H9 (cell line): ENCODE results near the gene PRKACA. TPM values are rescaled to one million over a fixed set of nuclear protein-coding genes. Genes with fewer than 3 reads are reported as not detected.

Experiments
- DNase-seq: peaks from one replicate; pipeline ENCODE4 v3.0.0-alpha.2; 2017
- H2AFZ ChIP-seq: one replicate; pipeline ENCODE4 v1.6.1; 2013; ENCODE audit warnings: mild to moderate bottlenecking, low read length, control low read depth, moderate library complexity
- H2AK5ac ChIP-seq: 2 replicates; pipeline ENCODE4 v1.6.1; 2013; ENCODE audit warnings: low read length, control low read depth, mixed read lengths; ENCODE audit not compliant: insufficient read length
- H2BK120ac ChIP-seq: one replicate; pipeline ENCODE4 v1.6.1; 2013; ENCODE audit warnings: low read depth, mild to moderate bottlenecking, low read length, control low read depth, inconsistent platforms; ENCODE audit not compliant: poor library complexity, severe bottlenecking
- H2BK12ac ChIP-seq: 2 replicates; pipeline ENCODE4 v1.6.1; 2013; ENCODE audit warnings: low read length, control low read depth, mixed read lengths, low read depth; ENCODE audit not compliant: insufficient read length
- H2BK15ac ChIP-seq: 2 replicates; pipeline ENCODE4 v1.6.1; 2013; ENCODE audit warnings: low read depth, low read length, control low read depth
- H2BK20ac ChIP-seq: one replicate; pipeline ENCODE4 v1.6.1; 2013; ENCODE audit warnings: low read depth, mild to moderate bottlenecking, low read length, control low read depth, inconsistent platforms; ENCODE audit not compliant: poor library complexity, severe bottlenecking
- H2BK5ac ChIP-seq: 2 replicates; pipeline ENCODE4 v1.6.1; 2013; ENCODE audit warnings: low read length, control low read depth, mixed read lengths; ENCODE audit not compliant: insufficient read length
- H3K14ac ChIP-seq: 2 replicates; pipeline ENCODE4 v1.6.1; 2013; ENCODE audit warnings: low read length, control low read depth; ENCODE audit not compliant: insufficient read depth
- H3K18ac ChIP-seq: 2 replicates; pipeline ENCODE4 v1.6.1; 2013; ENCODE audit warnings: low read depth, mild to moderate bottlenecking, mixed read lengths, low read length, control low read depth; ENCODE audit not compliant: insufficient read length
- H3K23ac ChIP-seq: 2 replicates; pipeline ENCODE4 v1.6.1; 2013; ENCODE audit warnings: low read length, control low read depth, mixed read lengths, low read depth; ENCODE audit not compliant: insufficient read length
- H3K23me2 ChIP-seq: 2 replicates; pipeline ENCODE4 v1.6.1; 2013; ENCODE audit warnings: low read depth, mild to moderate bottlenecking, mixed read lengths, low read length, control low read depth; ENCODE audit not compliant: insufficient read length, poor library complexity, severe bottlenecking
- H3K27ac ChIP-seq: 2 replicates; pipeline ENCODE4 v1.5.1; 2013; ENCODE audit warnings: low read length, control low read depth, mixed read lengths, low read depth; ENCODE audit not compliant: insufficient read length
- H3K27me3 ChIP-seq: 2 replicates; pipeline ENCODE4 v1.6.1; 2013; ENCODE audit warnings: low read length, control low read depth, inconsistent platforms; ENCODE audit not compliant: insufficient read depth
- H3K4ac ChIP-seq: 2 replicates; pipeline ENCODE4 v1.6.1; 2013; ENCODE audit warnings: low read depth, mild to moderate bottlenecking, control low read depth, inconsistent platforms, low read length, moderate library complexity
- H3K4me1 ChIP-seq: 2 replicates; pipeline ENCODE4 v1.6.1; 2013; ENCODE audit warnings: low read length, control low read depth, inconsistent platforms; ENCODE audit not compliant: insufficient read depth
- H3K4me2 ChIP-seq: 2 replicates; pipeline ENCODE4 v1.6.1; 2013; ENCODE audit warnings: low read length, control low read depth, mixed read lengths; ENCODE audit not compliant: insufficient read length, insufficient read depth
- H3K56ac ChIP-seq: 2 replicates; pipeline ENCODE4 v1.6.1; 2013; ENCODE audit warnings: low read depth, mild to moderate bottlenecking, mixed read lengths, low read length, control low read depth; ENCODE audit not compliant: insufficient read length
- H3K79me1 ChIP-seq: 2 replicates; pipeline ENCODE4 v1.6.1; 2013; ENCODE audit warnings: low read depth, mild to moderate bottlenecking, moderate library complexity, low read length, control low read depth, inconsistent platforms; ENCODE audit not compliant: insufficient read depth, poor library complexity, severe bottlenecking
- H3K79me2 ChIP-seq: 2 replicates; pipeline ENCODE4 v1.6.1; 2013; ENCODE audit warnings: low read length, control low read depth, inconsistent platforms; ENCODE audit not compliant: insufficient read depth
- H3K9ac ChIP-seq: 2 replicates; pipeline ENCODE4 v1.6.1; 2013; ENCODE audit warnings: low read length, control low read depth, mixed read lengths; ENCODE audit not compliant: insufficient read length; ENCODE audit errors: extremely low read depth
- H3K9me3 ChIP-seq: one replicate; pipeline ENCODE4 v1.6.1; 2013; ENCODE audit warnings: low read depth, low read length, inconsistent platforms; ENCODE audit not compliant: control insufficient read depth
- H3T11ph ChIP-seq: one replicate; pipeline ENCODE4 v1.6.1; 2013; ENCODE audit warnings: mild to moderate bottlenecking, low read length, control low read depth, inconsistent platforms
- H4K20me1 ChIP-seq: one replicate; pipeline ENCODE4 v1.6.1; 2013; ENCODE audit not compliant: control insufficient read depth, insufficient read length, insufficient read depth
- H4K5ac ChIP-seq: 2 replicates; pipeline ENCODE4 v1.6.1; 2013; ENCODE audit warnings: low read depth, mild to moderate bottlenecking, mixed read lengths, low read length, control low read depth; ENCODE audit not compliant: insufficient read length
- H4K8ac ChIP-seq: replicated peaks from 2 replicates; pipeline ENCODE4 v1.6.1; 2013; ENCODE audit warnings: low read length, control low read depth, mixed read lengths, low read depth; ENCODE audit not compliant: insufficient read length
- H4K91ac ChIP-seq: 2 replicates; pipeline ENCODE4 v1.6.1; 2013; ENCODE audit warnings: low read depth, mild to moderate bottlenecking, moderate library complexity, mixed read lengths, low read length, control low read depth; ENCODE audit not compliant: insufficient read length
- H3K27ac Mint-ChIP-seq, 3 experiments: 2 replicates in 2 of 3; 3 replicates in 1 of 3; pipeline ENCODE4 v1.8.0; 2020 to 2021; ENCODE audit warnings: mixed read lengths in 3 of 3, mild to moderate bottlenecking in 1 of 3, moderate library complexity in 1 of 3
- H3K27me3 Mint-ChIP-seq: 2 replicates; pipeline ENCODE4 v1.8.0; 2021; ENCODE audit warnings: low read depth, mild to moderate bottlenecking, moderate library complexity, mixed read lengths
- H3K36me3 Mint-ChIP-seq, 3 experiments: 2 replicates in 2 of 3; 3 replicates in 1 of 3; pipeline ENCODE4 v1.8.0; 2020 to 2021; ENCODE audit warnings: low read depth in 3 of 3, mixed read lengths in 3 of 3; ENCODE audit not compliant: insufficient read depth in 1 of 3
- H3K4me1 Mint-ChIP-seq, 2 experiments: 2 replicates each; pipeline ENCODE4 v1.8.0; 2020; ENCODE audit warnings: mixed read lengths in 2 of 2
- H3K4me3 Mint-ChIP-seq, 2 experiments: 2 replicates in 1 of 2; 3 replicates in 1 of 2; pipeline ENCODE4 v1.8.0; 2020 to 2021; ENCODE audit warnings: mild to moderate bottlenecking in 2 of 2, mixed read lengths in 2 of 2, moderate library complexity in 1 of 2
- H3K9me3 Mint-ChIP-seq, 2 experiments: 2 replicates in 1 of 2; 3 replicates in 1 of 2; pipeline ENCODE4 v1.8.0; 2020; ENCODE audit warnings: mild to moderate bottlenecking in 2 of 2, mixed read lengths in 2 of 2, moderate library complexity in 1 of 2
- CTCF ChIP-seq: fragments of 200-600 bp; sonication (generic); conservative IDR thresholded peaks from 3 replicates; pipeline ENCODE4 v1.8.0; 2021; ENCODE audit warnings: antibody characterized with exemption, mild to moderate bottlenecking
- WGBS: extraction: QIAGEN DNeasy Blood & Tissue Kit; methylation state at CpG from one replicate; pipeline ENCODE4 v1.1.7; 2013; ENCODE audit warnings: missing lambda C conversion rate, low lambda C conversion rate, mixed read lengths; ENCODE audit not compliant: insufficient read length; ENCODE audit errors: extremely low coverage; 5-methylcytosine and 5-hydroxymethylcytosine counted together
- total RNA-seq: library from RNA; stranded (reverse); gene quantifications from 2 replicates; pipeline ENCODE4 v1.2.1, GENCODE V29; 2021

The PRKACA gene
- total RNA-seq, 1 experiment from 2014 or later, result 51.8 TPM

- peaks cover 40 to 44% of the 10 kb centered on the region in 2 experiments for H3K4me1 Mint-ChIP-seq
- Histone ChIP-seq H3K4me1 (peaks cover 9% of the 10 kb centered on the region; the same call in 1 of the 2 replicates), H3T11ph (no peak overlapping the region), H2AK5ac (no peak overlapping the region), H3K9ac (no peak overlapping the region), H3K14ac (no peak overlapping the region), H4K91ac (no peak overlapping the region), H2BK5ac (no peak overlapping the region), H2BK15ac (no peak overlapping the region), H3K23me2 (peaks cover 16% of the 10 kb centered on the region), H3K4ac (no peak overlapping the region), H4K20me1 (no peaks in the 10 kb centered on the region), H3K27ac (no peak overlapping the region), H2BK20ac (no peak overlapping the region), H3K56ac (no peak overlapping the region), H3K23ac (no peak overlapping the region), H3K27me3 (no peaks in the 10 kb centered on the region; the same call in 1 of the 2 replicates), H3K79me1 (no peaks in the 10 kb centered on the region), H4K8ac (no peak overlapping the region), H4K5ac (no peak overlapping the region), H2AFZ (no peak overlapping the region), H3K18ac (no peak overlapping the region), H3K4me2 (no peak overlapping the region), H3K9me3 (no peaks in the 10 kb centered on the region), H2BK120ac (no peak overlapping the region), H3K79me2 (peaks cover 2% of the 10 kb centered on the region; the same call in 1 of the 2 replicates), H2BK12ac (no peak overlapping the region)
- no peaks in the 10 kb centered on the region; a peak in 2 of 7 replicates for H3K36me3 Mint-ChIP-seq
- peaks cover 2% of the 10 kb centered on the region; the same call in 1 of the 2 replicates for H3K27me3 Mint-ChIP-seq
- TF ChIP-seq CTCF, result no peak
- no peaks in the 10 kb centered on the region for H3K9me3 Mint-ChIP-seq
- H3K27ac Mint-ChIP-seq, result no peak overlapping the region
- DNase-seq, result no peak
- no peak overlapping the region for H3K4me3 Mint-ChIP-seq
- WGBS, result no CpG with 5 or more reads among the region's 7 CpGs
These were observed 3.1 kb downstream of the PRKACA start for GRCh38 chr19:14114439-14114838.
